Measurements from ENCODE around the gene PLOD3. TPM values are rescaled to one million over a fixed set of nuclear protein-coding genes. Genes with fewer than 3 reads are reported as not detected.
A peak's percentile ranks its signal among the peaks of the same experiment; 100 is the strongest.

Gene PLOD3
- total and polyA plus RNA-seq, 2 of the 8 experiments (the other 6 are each of a cell fraction or from before 2014, with no cell fraction given) = 28.4 to 47.2 TPM

DNA sequence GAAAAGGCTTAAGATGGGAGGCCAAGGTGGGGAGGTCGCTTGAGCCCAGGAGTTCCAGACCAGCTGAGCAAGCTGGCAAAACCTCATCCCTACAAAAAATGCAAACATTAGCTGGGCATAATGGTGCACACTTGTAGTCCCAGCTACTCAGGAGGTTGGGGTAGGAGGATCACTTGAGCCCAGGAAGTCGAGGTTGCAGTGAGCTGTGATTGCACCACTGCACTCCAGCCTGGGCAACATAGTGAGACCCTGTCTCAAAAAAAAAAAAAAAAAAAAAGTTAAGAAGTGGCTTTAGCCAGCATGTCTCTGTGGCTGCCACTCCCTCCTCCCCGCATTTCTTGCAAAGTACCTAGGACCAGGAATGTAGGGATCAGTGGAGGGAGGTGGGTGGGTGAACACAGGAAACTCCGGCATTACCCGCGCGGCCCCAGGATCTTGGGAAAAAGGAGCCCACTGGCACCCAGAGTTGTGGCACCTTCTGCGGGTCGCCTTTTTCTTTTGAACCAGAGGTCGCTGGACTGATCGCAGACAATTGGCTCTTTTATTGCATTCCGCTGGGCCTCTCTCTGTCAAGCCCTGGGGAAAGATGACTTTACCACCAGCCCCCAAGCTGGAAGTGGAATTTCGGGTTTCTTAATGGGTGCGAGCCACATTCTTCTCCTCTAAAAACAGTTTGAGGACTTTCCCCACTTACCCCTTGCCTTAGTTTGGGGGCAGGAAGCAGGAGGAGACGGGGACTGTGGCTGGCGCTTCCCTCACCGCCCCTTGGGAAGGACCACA, 55.5 kb downstream of the PLOD3 start:
- Histone ChIP-seq H4K91ac (replicated peaks; ENCODE audit: insufficient read length, low read length) (peak overlapping the region; percentile 12), H3K27ac (ENCODE audit: low read depth, low read length) (no peak overlapping the region), H3K23me2 (ENCODE audit: low read depth, low read length) (peaks cover 27% of the 10 kb centered on the region; the same call in 1 of the 2 replicates), H4K20me1 (replicated peaks in 1 of 2; ENCODE audit: control insufficient read depth in 1 of 2, insufficient read depth in 2 of 2, low read length in 2 of 2) (peaks cover 7% of the 10 kb centered on the region in 2 experiments), H2BK20ac (ENCODE audit: low read length) (no peak overlapping the region), H2BK120ac (replicated peaks; ENCODE audit: low read depth, low read length) (no peak overlapping the region), H2AK5ac (ENCODE audit: low read depth, low read length) (peak overlapping the region; percentile 76; the same call in 1 of the 2 replicates), H3K9ac (replicated peaks in 1 of 4; ENCODE audit: extremely low read depth in 1 of 4, low read depth in 3 of 4, low read length in 3 of 4) (no peak overlapping the region; a peak in 1 of 7 replicates), H3K36me3 (ENCODE audit: control insufficient read depth in 2 of 4, insufficient read depth in 4 of 4, low read length in 3 of 4) (peaks cover 0 to 3% (median 1%) of the 10 kb centered on the region in 4 experiments; a peak in 3 of 8 replicates), H3K56ac (replicated peaks; ENCODE audit: insufficient read length, low read depth, low read length) (no peak overlapping the region), H3K27me3 (replicated peaks in 1 of 4; ENCODE audit: control insufficient read depth in 3 of 4, extremely low read depth in 1 of 4, insufficient read depth in 3 of 4, low read length in 3 of 4) (peaks cover 3 to 36% (median 22%) of the 10 kb centered on the region in 4 experiments), H4K8ac (ENCODE audit: extremely low read depth, insufficient read depth, low read length) (peak overlapping the region; percentile 9; the same call in 1 of the 2 replicates), H2BK5ac (ENCODE audit: low read depth, low read length) (no peak overlapping the region), H3K4me2 (ENCODE audit: insufficient read depth in 1 of 2, low read depth in 2 of 2, low read length in 2 of 2) (peak overlapping the region; percentile 44 to 72), H3K9me3 (ENCODE audit: insufficient read depth in 2 of 2, low read depth in 1 of 2, low read length in 1 of 2) (no peaks in the 10 kb centered on the region), H3K14ac (ENCODE audit: insufficient read length) (no peak overlapping the region), H2AFZ (ENCODE audit: low read length) (no peak overlapping the region), H4K5ac (ENCODE audit: insufficient read length, low read depth, low read length) (no peak overlapping the region), H3K23ac (ENCODE audit: insufficient read length) (no peak overlapping the region), H3K4me1 (replicated peaks in 1 of 4; ENCODE audit: control insufficient read depth in 3 of 4, insufficient read depth in 4 of 4, low read length in 3 of 4) (peaks cover 13 to 43% (median 30%) of the 10 kb centered on the region in 4 experiments), H2BK12ac (ENCODE audit: low read depth, low read length) (no peak overlapping the region; the same call in 1 of the 2 replicates), H3K4ac (replicated peaks; ENCODE audit: insufficient read length, low read depth, low read length) (no peak overlapping the region), H3K4me3 (ENCODE audit: extremely low read depth in 1 of 4, insufficient read depth in 2 of 4, low read depth in 3 of 4, low read length in 4 of 4) (peak overlapping the region; percentile 28 to 63 (median 43); a peak in 7 of 8 replicates), H3K18ac (ENCODE audit: extremely low read depth, low read length) (no peak overlapping the region; the same call in 1 of the 2 replicates), H2BK15ac (ENCODE audit: low read length) (no peak overlapping the region), H3K79me1 (ENCODE audit: low read depth, low read length) (no peaks in the 10 kb centered on the region), H3K79me2 (ENCODE audit: control insufficient read depth in 1 of 2, insufficient read depth in 2 of 2, low read length in 2 of 2) (no peaks in the 10 kb centered on the region)
- FAIRE-seq (no peak), DNase-seq (ENCODE audit: low read depth in 1 of 2, low spot score in 2 of 2) (no peak)
- 34% methylated on average over 17 of the region's 17 CpGs; no CpG with 5 or more reads in 1 of the 2 experiments for WGBS, 2 experiments (ENCODE audit: extremely low coverage in 1 of 2, insufficient coverage in 1 of 2, insufficient read length in 1 of 2, insufficient replicate concordance in 2 of 2, low coverage in 1 of 2, low lambda C conversion rate in 2 of 2, missing lambda C conversion rate in 1 of 2)
- POLR2A ChIA-PET (ENCODE audit: partially characterized antibody) = interaction anchor here (1.2 to 1.8 kb wide), 6 partner anchors 8 to 77 kb away, joined by 3 to 7 read pairs (median 4); partner anchors contain the start of genes AP1S1, NAT16 and TRIM56
- CTCF ChIA-PET (ENCODE audit: partially characterized antibody) = interaction anchor here (1.0 to 7.6 kb wide), 6 partner anchors 8 to 82 kb away, joined by 3 to 115 read pairs (median 4); no protein-coding TSS in a partner anchor
- TF ChIP-seq, protein P1, sequence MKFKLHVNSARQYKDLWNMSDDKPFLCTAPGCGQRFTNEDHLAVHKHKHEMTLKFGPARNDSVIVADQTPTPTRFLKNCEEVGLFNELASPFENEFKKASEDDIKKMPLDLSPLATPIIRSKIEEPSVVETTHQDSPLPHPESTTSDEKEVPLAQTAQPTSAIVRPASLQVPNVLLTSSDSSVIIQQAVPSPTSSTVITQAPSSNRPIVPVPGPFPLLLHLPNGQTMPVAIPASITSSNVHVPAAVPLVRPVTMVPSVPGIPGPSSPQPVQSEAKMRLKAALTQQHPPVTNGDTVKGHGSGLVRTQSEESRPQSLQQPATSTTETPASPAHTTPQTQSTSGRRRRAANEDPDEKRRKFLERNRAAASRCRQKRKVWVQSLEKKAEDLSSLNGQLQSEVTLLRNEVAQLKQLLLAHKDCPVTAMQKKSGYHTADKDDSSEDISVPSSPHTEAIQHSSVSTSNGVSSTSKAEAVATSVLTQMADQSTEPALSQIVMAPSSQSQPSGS (IDR thresholded peaks at IDR 0.05; ENCODE audit: low read length) = no peak
- no peak for TF ChIP-seq TAF7 (optimal IDR thresholded peaks at IDR 0.05; ENCODE audit: borderline replicate concordance, low read depth, low read length)
- no peak for TF ChIP-seq EZH2 (IDR thresholded peaks at IDR 0.05; ENCODE audit: low read depth, low read length, severe bottlenecking)
- no peak for TF ChIP-seq MAFK (IDR thresholded peaks at IDR 0.05; ENCODE audit: low read depth, low read length)
